PFSK-1 (cell line): ENCODE data around the gene NIPBL.

Experiments
- FOXP2 ChIP-seq: optimal IDR thresholded peaks from 2 replicates; pipeline ENCODE3; 2011; ENCODE audit warnings: borderline replicate concordance, control low read depth, inconsistent platforms; ENCODE audit not compliant: insufficient read depth; ENCODE audit errors: extremely low read length, extremely low read depth
- POLR2AphosphoS5 ChIP-seq: IDR thresholded peaks from 2 replicates; pipeline ENCODE4 v1.6.1; 2012; ENCODE audit warnings: low read depth, mild to moderate bottlenecking, control low read depth, low read length, moderate library complexity
- REST ChIP-seq, 2 experiments: IDR thresholded peaks; 2 replicates each; pipeline versions ENCODE4 v1.6.1 to v1.8.0; 2011 to 2012; ENCODE audit warnings: low read depth in 2 of 2, low read length in 2 of 2, control low read depth in 1 of 2, inconsistent platforms in 1 of 2, mild to moderate bottlenecking in 1 of 2, moderate library complexity in 1 of 2; ENCODE audit not compliant: insufficient read depth in 1 of 2
- SIN3A ChIP-seq: IDR thresholded peaks from 2 replicates; pipeline ENCODE4 v1.6.1; 2012; ENCODE audit warnings: mild to moderate bottlenecking, low read length, moderate library complexity, borderline replicate concordance; ENCODE audit not compliant: insufficient read depth
- TAF1 ChIP-seq: IDR thresholded peaks from 2 replicates; pipeline ENCODE4 v1.6.1; 2012; ENCODE audit warnings: low read length, control low read depth, borderline replicate concordance; ENCODE audit not compliant: insufficient read depth

NIPBL gene

GRCh38 chr5:36861871-36862270 is 14.7 kb upstream of the NIPBL start:
- no peak for TF ChIP-seq FOXP2
- no peak for TF ChIP-seq SIN3A
- no peak for TF ChIP-seq REST (IDR thresholded peaks at IDR 0.05; ENCODE audit: insufficient read depth in 1 of 2, low read depth in 2 of 2, low read length in 2 of 2)
- TF ChIP-seq POLR2AphosphoS5, result no peak
- TF ChIP-seq TAF1, result no peak

GRCh38 chr5:36870399-36871040 is 6.0 kb upstream of the NIPBL start:
- TF ChIP-seq REST (IDR thresholded peaks at IDR 0.05; ENCODE audit: insufficient read depth in 1 of 2, low read depth in 2 of 2, low read length in 2 of 2) (no peak), FOXP2 (no peak), TAF1 (no peak), POLR2AphosphoS5 (no peak), SIN3A (no peak)

GRCh38 chr5:36874465-36874864 is 2.1 kb upstream of the NIPBL start:
- TF ChIP-seq REST (IDR thresholded peaks at IDR 0.05; ENCODE audit: insufficient read depth in 1 of 2, low read depth in 2 of 2, low read length in 2 of 2), result no peak
- no peak for TF ChIP-seq TAF1
- TF ChIP-seq POLR2AphosphoS5, result no peak
- TF ChIP-seq FOXP2, result no peak
- no peak for TF ChIP-seq SIN3A

- TF ChIP-seq TAF1 (peak; percentile 29; the same call in 1 of the 2 replicates), SIN3A (peak; percentile 89; the same call in 1 of the 2 replicates), REST (IDR thresholded peaks at IDR 0.05; ENCODE audit: insufficient read depth in 1 of 2, low read depth in 2 of 2, low read length in 2 of 2) (no peak), POLR2AphosphoS5 (no peak), FOXP2 (no peak)
Measured at GRCh38 chr5:36875051-36875789, 1.3 kb upstream of the NIPBL start.
